Subcutaneous adipose tissue (tissue), 4 donors: ENCODE measurements around the gene CLDN19. TPM values are rescaled to one million over a fixed set of nuclear protein-coding genes. Genes with fewer than 3 reads are reported as not detected.

Experiments used
- CTCF ChIP-seq: fragments of 450-650 bp; IDR thresholded peaks from one replicate; pipeline ENCODE4 v1.5.1; 2016; ENCODE audit warnings: low read depth, mild to moderate bottlenecking, control low read depth, antibody characterized with exemption, moderate library complexity
- total RNA-seq, 4 donors: library from RNA; depleted of rRNA; stranded (reverse); fragments of >200 nt; gene quantifications; one replicate each; pipeline ENCODE4 v1.1.0, GENCODE V29; 2016

Gene CLDN19
- total RNA-seq, 4 donors from 2014 or later, result not detected

GRCh38 chr1:42742141-42742540 lies 2.1 kb upstream of the CLDN19 start:
- no peak for TF ChIP-seq CTCF

DNA sequence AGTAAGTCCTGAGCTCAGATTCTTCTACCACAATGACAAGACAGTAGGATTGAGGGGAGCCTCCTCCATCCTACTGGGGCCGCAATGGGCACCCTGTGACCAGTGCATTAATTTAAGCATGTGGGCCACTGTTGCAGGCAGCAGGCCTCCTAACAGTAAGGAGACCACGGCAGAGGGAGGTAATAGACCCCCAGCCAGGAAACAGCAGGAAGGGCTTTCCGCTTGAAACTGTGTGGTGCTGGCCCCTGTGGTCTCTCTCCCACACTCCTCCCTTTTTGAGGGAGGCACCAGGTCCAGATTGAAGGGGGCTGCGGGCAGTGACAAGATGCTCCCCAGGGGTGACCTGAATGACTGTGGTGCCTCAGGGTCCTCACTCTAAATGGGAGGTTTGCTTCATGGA lies 1.7 kb upstream of the CLDN19 start:
- TF ChIP-seq CTCF, result no peak

- no peak for TF ChIP-seq CTCF
These were observed 980 bp upstream of the CLDN19 start for GRCh38 chr1:42740851-42741580.

DNA sequence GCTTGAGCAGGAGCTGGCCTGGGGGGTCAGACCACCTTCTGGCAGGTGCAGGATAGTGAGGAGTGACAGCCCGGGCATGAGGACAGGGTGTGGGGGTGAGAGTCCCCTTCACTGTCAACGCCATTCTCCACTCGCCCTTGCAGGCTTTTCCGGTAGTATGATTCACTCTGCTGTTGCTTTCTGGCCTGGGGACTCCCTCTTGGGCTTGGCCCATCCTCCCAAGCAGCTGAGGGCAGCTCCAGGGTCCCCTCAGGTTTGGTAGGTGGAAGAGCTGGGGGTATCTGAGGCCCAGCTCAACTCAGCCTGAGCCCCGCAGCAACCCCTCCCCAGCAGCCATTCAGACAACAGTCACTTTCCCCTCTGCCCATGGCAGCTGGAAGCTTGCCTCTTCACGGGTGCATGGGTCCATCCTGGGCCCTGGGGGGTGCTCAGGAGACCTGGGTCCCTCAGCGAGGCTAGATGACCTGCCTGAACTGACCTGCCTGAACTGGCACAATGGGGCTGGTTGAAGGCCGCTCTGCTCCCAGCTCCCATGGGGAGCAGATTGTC lies 1.3 kb downstream of the CLDN19 start:
- no peak for TF ChIP-seq CTCF

- TF ChIP-seq CTCF, result no peak
These were observed 1.9 kb downstream of the CLDN19 start for GRCh38 chr1:42737986-42738677.

GRCh38 chr1:42737257-42737656 lies 2.8 kb downstream of the CLDN19 start:
- TF ChIP-seq CTCF, result no peak

GRCh38 chr1:42736571-42737200 lies 3.4 kb downstream of the CLDN19 start:
- TF ChIP-seq CTCF, result no peak
